ENCODE data around the gene DIAPH3.

The DIAPH3 gene

DNA sequence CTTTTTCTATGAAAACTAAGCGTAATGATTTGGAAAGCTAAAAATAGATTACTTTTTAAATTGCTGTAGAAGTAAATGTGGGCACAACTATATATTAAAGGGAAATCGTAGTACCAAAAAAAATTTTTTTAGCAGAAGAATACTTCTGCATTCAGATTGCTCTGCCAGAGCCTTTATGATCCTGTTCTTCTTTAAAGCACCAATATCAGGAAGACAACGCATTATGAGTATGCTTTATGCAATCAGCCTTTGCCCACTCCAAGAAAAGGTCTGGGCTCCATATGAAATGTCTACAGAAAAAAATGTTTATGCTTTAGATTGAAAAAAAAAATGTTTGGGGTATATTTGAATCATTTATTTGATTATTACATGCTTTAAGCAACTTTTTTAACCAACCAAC, 137.4 kb downstream of the DIAPH3 start:
- DNase-seq (ENCODE audit: low spot score), result no peak

DNA sequence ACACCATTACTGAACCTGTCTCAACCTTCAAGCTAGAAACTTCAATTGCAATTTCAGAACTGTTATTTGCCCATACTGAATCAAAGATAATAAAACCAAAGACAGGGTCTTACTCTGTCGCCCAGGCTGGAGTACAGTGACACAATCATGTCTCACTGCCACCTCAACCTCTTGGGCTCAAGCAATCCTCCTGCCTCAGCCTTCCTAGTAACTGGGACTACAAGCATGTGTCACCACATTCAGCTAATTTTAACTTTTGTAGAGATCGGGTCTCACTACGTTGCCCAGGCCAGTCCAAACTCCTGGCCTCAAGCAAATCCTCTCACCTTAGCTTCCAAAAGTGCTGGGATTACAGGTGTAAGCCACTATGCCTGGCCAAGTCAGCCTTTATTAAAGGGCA, 143.4 kb downstream of the DIAPH3 start:
- no peak for DNase-seq (ENCODE audit: low spot score)

DNA sequence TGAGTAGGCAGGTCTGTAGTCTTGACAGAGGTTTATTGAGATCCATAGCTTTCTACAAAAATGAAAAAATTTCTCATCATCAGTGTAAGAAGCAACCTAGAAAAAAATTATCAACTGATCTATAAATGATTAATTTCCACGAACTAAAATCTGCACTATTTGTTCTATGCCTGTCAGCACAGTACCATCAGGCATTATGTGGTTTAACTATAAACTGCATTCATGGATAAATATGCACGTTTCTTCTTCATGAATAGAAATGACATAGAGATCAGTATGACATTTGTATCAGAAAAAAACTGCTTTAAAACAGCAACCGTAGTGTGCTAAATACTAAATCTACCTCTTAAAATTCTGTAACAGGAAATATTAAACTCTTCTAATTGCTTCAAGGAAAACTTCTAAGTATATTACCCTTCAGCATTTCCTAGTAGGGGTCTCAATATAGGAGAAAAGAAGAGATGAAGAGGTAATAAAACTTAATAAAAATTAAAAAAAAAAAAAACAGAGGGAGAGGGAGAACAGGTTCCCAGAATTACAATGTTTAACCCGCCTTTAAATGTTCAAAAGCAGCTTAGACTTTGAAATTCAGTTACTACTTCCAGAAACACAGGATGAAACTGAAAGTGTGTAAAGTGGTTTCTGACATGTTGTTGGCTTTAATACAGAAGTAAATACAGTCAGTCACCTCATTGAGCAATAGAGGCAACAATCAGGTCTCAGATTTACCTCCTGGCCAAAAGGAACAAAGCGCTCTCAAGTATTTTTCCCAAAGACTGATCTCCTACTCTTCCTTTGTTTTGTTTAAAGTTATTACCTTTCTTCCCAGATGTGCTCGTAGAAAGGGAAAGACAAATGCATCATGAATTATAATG, 144.4 kb downstream of the DIAPH3 start:
- peak; percentile 9 for DNase-seq (ENCODE audit: low spot score)

GRCh38 chr13:60018536-60018935, 145.2 kb downstream of the DIAPH3 start:
- DNase-seq (ENCODE audit: low spot score), result no peak

- DNase-seq (ENCODE audit: low spot score), result no peak
Measured at GRCh38 chr13:60016229-60016628, 147.5 kb downstream of the DIAPH3 start.

DNA sequence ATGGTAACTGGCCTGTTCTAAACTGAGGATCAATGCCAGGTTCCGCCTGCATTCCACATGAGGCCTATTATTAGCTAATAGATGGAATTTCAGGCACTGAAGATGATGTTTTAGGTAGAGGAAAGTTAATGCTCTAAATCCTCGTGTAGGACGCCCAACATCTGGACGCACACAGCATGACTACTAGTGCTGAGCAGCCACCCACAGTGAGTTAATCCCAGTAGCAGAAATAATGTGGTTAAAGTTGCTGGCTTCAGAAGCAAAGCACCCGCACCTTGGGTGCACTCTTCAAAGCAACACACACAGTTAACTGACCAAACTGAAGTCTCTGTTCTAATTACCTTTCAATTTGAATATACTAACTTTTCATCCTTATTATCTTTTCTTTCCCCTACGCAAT, 150.6 kb downstream of the DIAPH3 start:
- no peak for DNase-seq (ENCODE audit: low spot score)

DNA sequence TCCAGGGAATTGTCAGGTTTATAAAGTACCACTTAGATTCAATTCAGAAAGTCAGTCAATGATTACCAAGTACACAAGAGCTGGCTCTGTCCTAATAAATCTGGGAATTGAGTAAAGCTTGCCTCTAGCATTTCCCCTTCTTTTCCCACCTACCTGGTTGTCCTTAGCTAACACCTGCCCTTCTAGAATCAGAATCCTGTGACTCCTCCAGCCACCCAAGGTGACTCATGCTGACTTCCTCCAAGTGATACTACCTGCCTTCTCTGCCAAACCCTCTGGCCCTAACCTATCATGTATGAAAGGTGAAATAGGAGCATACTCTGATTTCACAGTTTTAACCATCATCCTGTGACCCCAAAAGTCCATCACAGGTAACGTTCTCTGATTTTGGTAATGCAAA, 151.2 kb downstream of the DIAPH3 start:
- DNase-seq (ENCODE audit: low spot score), result no peak

DNA sequence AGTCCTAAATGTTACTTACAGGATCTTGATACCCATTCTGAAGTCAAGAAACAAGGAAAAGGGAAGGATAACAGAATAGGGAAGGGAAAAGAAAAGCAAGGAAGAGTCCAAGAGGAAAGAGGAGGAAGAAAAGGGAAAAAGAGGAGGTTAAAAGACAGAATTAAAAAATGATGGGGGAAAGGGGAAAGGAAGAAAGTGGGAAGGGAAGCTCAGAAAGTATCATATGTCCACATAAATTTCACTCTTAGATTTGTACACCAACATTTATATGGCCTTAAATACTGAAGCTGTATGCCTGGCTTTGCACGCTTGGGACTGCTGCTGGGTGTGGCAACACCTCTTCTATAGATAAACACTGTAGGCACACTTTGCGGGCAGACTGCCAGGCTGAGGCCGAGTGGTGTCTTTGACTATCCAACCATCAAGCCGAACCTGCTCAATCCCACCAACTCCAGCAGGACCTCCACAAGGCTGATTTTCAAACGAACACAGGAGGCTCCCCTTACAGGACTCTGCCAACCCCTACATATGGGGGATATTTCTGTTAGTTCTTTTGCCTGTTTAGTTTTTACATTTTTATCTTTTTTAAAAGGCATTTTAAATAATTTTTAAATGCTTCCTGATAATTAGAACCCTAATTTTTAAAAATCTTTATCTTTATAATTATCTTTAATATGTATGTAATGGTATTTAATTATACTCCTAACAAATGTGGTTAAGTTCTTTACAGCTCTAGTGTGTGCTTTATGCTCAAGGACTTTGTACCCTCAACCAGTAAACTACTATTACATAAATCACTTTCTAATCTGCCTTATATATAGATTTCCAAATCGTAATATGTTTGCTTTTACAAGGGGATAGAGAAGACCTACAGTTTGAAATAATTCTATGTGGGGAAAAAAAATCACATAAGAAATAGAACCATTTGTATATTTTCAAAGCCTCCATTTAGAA, 154.2 kb downstream of the DIAPH3 start:
- DNase-seq (ENCODE audit: low spot score), result no peak

- no peak for DNase-seq (ENCODE audit: low spot score)
Measured at GRCh38 chr13:60001889-60002288, 161.8 kb downstream of the DIAPH3 start.

DNA sequence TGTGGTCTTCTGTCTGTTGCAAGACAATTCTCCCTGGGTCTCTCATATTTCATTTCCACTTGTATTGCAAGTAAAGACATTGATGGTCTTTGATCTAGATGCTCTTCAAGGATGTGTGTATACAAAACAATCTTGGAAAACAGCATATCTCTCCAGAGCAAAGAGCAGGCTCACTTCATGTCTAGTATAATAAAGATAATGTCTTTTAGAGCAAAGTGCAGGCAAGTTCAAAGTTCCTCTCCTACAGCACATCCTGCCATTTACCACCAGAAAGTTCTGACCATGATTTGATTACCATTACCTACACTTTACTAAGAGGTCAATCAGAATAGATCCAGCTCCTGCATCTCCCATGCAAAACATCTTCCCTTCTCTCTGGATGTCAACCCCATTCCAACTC, 162.8 kb downstream of the DIAPH3 start:
- DNase-seq (ENCODE audit: low spot score), result no peak

DNA sequence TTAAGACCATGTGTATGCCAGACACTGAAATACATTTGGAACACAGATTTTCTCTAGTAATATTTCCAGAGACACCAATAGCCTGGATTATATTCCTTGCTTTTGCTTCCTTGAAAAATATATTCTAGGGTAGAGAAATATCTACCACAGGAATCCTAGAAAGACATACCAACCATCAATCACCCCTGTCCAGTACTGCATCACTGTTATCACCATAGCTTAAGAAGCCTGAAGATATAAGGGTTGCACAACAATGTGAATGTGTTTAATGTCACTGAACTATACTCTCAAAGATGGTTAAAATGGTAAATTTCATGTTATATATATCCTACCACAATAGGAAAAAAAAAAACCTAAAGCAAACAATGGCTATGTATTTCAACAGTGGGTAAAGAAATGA, 163.6 kb downstream of the DIAPH3 start:
- DNase-seq (ENCODE audit: low spot score), result no peak

GRCh38 chr13:59997976-59998375, 165.8 kb downstream of the DIAPH3 start:
- DNase-seq (ENCODE audit: low spot score), result no peak

DNA sequence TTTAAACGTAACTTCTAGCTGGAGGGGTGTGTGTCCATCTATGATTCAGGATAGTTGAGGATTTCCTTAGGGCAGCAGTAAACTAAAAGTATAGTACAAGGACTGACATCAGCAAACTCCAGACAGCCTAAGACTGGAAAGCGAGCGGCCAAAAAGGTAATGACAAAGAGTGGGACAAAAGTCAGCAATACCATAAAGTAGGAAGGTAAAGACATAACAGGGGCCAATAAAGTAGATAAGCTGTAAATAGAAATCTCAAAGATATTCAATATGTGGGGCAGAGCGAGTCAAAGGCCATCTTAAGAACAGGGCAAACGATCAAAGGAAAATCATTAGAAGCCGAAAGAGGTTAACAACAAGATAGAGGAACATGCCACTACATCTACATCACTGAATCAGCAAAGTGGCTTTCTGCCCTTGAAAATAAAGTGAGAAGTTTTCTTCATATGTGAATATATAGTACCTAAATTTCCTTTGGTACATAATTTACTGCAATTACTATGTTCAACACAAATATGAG, 167.2 kb downstream of the DIAPH3 start:
- no peak for DNase-seq (ENCODE audit: low spot score)

DNA sequence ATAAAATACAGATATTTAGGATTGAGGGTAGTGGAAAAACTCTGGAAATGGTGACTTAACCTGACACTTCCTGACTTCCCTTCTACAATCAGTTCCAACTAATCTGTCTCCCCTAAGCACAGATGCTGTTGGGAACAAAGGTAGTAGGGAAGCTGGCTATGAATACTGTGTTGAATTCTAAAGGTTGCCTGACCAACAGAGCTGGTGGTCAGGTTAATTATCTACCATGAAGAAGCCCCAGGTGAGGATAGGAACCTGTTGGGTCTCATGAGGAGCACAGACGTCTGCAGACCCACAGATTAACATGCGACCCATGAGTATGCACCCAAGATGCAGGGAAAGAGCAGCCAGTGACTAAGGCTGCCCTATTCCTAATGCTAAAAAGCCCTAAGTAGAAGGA, 172.3 kb downstream of the DIAPH3 start:
- DNase-seq (ENCODE audit: low spot score), result no peak

DNA sequence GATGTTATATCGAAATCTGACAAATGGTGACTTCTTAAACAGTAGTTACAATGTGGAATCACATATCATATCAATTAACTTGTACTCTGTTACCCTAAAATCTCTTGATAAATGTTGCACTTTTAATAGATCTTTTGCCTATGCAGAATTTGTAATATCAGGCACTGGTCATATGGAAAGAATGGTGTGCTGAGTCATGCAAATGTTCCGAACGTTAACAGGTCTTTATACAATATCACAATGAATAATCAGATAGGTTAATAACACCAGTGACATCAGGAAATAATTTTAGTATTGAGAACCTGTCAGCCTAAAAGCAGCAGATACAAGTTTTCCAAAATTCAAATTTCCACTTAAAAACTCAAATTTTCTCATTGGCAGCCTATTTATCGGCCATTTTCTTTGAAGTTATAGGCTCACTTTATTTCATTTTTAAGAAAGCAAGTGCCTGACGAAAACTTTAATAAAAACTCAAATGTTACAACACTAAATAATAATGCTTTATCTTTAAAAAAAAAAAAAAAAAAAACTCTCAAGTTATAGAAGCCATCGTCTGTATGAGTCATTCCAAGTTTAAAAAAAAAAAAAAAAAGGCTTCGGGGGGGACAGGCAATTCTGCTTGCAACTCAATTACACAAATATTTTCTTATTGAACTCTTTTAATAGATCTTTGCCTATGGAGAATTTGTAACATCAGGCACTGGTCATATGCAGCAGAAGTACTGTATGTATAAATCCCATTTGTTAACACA, 180.9 kb downstream of the DIAPH3 start:
- DNase-seq (ENCODE audit: low spot score), result no peak

- no peak for DNase-seq (ENCODE audit: low spot score)
Measured at GRCh38 chr13:59979589-59979988, 184.1 kb downstream of the DIAPH3 start.

- no peak for DNase-seq (ENCODE audit: low spot score)
Measured at GRCh38 chr13:59978862-59979261, 184.9 kb downstream of the DIAPH3 start.

- no peak for DNase-seq (ENCODE audit: low spot score)
Measured at GRCh38 chr13:59976856-59977255, 186.9 kb downstream of the DIAPH3 start.

GRCh38 chr13:59975807-59976435, 187.8 kb downstream of the DIAPH3 start:
- no peak for DNase-seq (ENCODE audit: low spot score)

DNA sequence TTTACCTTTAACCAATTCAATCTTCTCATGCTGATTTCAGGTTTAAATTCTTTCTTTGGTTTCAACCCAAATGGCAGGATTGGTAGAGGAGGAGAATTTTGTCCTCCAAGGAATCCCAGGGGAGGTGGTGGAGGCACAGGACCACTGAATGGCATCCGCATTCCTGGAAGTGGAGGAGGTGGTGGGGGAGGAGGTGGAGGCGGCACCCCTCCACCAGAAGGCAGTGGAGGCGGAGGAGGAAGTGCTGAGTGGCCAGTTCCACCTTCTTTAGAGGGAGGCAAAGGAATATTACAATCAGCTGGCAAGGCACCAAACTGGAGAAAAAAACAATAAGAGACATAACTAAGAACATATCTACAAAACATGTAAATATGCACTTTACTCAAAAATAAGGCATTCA, 192.9 kb downstream of the DIAPH3 start:
- no peak for DNase-seq (ENCODE audit: low spot score)

GRCh38 chr13:59963827-59964226, 199.9 kb downstream of the DIAPH3 start:
- DNase-seq (ENCODE audit: low spot score), result no peak

GRCh38 chr13:59963383-59963782, 200.3 kb downstream of the DIAPH3 start:
- no peak for DNase-seq (ENCODE audit: low spot score)
